Measurements from ENCODE around the gene OPN3. TPM values are rescaled to one million over a fixed set of nuclear protein-coding genes. Genes with fewer than 3 reads are reported as not detected.

Gene OPN3
- polyA plus RNA-seq, 1 donor from 2014 or later, result 2.7 TPM

DNA sequence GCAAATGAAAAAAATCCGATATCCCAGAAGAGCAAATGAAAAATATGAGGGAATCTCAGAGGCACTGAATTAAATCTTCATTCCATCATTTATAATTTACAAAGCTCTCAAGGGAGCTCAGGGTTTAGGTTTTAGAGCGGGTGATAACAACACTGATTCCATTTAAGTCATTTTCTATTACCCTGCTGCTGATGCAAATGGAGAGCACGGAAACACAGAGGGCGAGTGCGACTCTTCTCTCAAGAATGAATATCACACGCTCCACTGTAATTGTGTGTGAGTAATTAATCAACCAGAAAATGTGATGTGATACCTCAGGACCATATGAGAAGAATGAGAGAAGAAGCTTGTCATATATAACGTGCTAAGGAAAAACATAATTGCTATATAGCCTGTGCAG is 22.7 kb downstream of the OPN3 start:
- Histone ChIP-seq H3F3A (ENCODE audit: insufficient read depth, low read length, poor library complexity, severe bottlenecking) (no peaks in the 10 kb centered on the region), H3K9me3 (ENCODE audit: low read length) (no peaks in the 10 kb centered on the region), H3K4me3 (ENCODE audit: low read length) (no peak overlapping the region), H3K27me3 (ENCODE audit: insufficient read depth, low read depth, low read length) (no peaks in the 10 kb centered on the region), H3K4me2 (ENCODE audit: low read length) (no peak overlapping the region), H3K27ac (ENCODE audit: low read length) (no peak overlapping the region), H3K9ac (ENCODE audit: low read length) (no peak overlapping the region), H3K79me2 (replicated peaks; ENCODE audit: insufficient read depth, low read length) (no peaks in the 10 kb centered on the region), H3K36me3 (ENCODE audit: insufficient read depth, low read length) (no peaks in the 10 kb centered on the region), H4K20me1 (ENCODE audit: insufficient read depth) (no peaks in the 10 kb centered on the region), H2AFZ (ENCODE audit: low read depth, low read length) (no peak overlapping the region), H3K9me2 (ENCODE audit: insufficient read depth, low read length) (no peaks in the 10 kb centered on the region)
- no peak for TF ChIP-seq SMC3 (conservative IDR thresholded peaks at IDR 0.05; ENCODE audit: poor library complexity)
- TF ChIP-seq, protein P1, sequence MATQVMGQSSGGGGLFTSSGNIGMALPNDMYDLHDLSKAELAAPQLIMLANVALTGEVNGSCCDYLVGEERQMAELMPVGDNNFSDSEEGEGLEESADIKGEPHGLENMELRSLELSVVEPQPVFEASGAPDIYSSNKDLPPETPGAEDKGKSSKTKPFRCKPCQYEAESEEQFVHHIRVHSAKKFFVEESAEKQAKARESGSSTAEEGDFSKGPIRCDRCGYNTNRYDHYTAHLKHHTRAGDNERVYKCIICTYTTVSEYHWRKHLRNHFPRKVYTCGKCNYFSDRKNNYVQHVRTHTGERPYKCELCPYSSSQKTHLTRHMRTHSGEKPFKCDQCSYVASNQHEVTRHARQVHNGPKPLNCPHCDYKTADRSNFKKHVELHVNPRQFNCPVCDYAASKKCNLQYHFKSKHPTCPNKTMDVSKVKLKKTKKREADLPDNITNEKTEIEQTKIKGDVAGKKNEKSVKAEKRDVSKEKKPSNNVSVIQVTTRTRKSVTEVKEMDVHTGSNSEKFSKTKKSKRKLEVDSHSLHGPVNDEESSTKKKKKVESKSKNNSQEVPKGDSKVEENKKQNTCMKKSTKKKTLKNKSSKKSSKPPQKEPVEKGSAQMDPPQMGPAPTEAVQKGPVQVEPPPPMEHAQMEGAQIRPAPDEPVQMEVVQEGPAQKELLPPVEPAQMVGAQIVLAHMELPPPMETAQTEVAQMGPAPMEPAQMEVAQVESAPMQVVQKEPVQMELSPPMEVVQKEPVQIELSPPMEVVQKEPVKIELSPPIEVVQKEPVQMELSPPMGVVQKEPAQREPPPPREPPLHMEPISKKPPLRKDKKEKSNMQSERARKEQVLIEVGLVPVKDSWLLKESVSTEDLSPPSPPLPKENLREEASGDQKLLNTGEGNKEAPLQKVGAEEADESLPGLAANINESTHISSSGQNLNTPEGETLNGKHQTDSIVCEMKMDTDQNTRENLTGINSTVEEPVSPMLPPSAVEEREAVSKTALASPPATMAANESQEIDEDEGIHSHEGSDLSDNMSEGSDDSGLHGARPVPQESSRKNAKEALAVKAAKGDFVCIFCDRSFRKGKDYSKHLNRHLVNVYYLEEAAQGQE (IDR thresholded peaks at IDR 0.05; ENCODE audit: borderline replicate concordance), result no peak
- no peak for TF ChIP-seq TAF1 (IDR thresholded peaks at IDR 0.05; ENCODE audit: low read depth)
- no peak for TF ChIP-seq EZH2 (IDR thresholded peaks at IDR 0.05; ENCODE audit: borderline replicate concordance, insufficient read depth, low read length, poor library complexity, severe bottlenecking)
- TF ChIP-seq, protein P2, sequence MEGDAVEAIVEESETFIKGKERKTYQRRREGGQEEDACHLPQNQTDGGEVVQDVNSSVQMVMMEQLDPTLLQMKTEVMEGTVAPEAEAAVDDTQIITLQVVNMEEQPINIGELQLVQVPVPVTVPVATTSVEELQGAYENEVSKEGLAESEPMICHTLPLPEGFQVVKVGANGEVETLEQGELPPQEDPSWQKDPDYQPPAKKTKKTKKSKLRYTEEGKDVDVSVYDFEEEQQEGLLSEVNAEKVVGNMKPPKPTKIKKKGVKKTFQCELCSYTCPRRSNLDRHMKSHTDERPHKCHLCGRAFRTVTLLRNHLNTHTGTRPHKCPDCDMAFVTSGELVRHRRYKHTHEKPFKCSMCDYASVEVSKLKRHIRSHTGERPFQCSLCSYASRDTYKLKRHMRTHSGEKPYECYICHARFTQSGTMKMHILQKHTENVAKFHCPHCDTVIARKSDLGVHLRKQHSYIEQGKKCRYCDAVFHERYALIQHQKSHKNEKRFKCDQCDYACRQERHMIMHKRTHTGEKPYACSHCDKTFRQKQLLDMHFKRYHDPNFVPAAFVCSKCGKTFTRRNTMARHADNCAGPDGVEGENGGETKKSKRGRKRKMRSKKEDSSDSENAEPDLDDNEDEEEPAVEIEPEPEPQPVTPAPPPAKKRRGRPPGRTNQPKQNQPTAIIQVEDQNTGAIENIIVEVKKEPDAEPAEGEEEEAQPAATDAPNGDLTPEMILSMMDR (IDR thresholded peaks at IDR 0.05; ENCODE audit: poor library complexity, severe bottlenecking), result no peak
- no peak for TF ChIP-seq EP300 (conservative IDR thresholded peaks at IDR 0.05; ENCODE audit: poor library complexity, severe bottlenecking)
- no peak for TF ChIP-seq POLR2AphosphoS5 (IDR thresholded peaks at IDR 0.05)
- TF ChIP-seq MXI1 (conservative IDR thresholded peaks at IDR 0.05; ENCODE audit: poor library complexity, severe bottlenecking), result no peak
- TF ChIP-seq RAD21 (conservative IDR thresholded peaks at IDR 0.05), result no peak

DNA sequence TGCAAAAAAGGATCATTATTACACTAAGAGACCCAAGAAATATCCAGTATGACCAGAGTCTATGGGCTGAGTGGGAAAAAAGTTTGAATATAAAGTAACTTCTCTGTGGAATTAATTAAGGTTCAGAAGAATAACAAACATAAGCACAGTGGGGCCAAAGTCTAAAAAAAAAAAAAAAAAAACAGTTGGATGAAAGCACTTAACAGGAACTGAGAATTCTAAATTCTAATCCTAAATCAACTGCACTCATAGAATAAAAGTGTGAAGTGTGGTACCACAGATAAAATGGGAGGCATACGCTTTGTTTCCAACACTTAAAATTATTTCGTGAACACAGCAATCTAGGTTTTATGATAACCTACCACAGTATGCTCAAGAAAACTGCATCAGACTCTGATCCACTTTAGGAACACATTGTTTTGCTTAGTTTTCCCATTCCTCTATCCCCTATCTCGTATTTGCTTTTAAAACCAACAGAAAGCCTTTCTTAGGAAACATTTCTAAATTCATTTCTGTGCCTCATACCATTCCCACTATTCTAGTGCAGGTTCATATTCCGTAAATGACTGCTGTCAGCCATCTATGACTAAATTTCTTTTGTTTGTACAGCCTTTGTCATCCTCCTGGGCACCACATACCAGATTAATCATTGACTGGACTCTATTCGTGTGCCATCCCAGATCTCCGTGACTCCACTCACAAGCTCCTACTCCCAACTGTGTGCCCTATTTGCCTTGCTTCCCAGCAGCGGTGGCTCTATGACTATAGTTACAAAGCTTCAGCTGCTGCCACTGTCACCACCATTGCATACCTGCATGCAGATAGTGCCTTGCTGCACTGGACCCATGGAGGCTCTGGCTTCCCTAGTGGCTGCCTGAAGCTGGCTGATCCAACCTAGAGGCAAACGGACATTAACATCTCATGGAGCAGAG is 24.9 kb downstream of the OPN3 start:
- Histone ChIP-seq H3F3A (ENCODE audit: insufficient read depth, low read length, poor library complexity, severe bottlenecking) (no peaks in the 10 kb centered on the region), H3K9ac (ENCODE audit: low read length) (no peak overlapping the region), H3K27me3 (ENCODE audit: insufficient read depth, low read depth, low read length) (no peaks in the 10 kb centered on the region), H3K9me3 (ENCODE audit: low read length) (no peaks in the 10 kb centered on the region), H3K4me3 (ENCODE audit: low read length) (no peak overlapping the region), H3K36me3 (ENCODE audit: insufficient read depth, low read length) (no peaks in the 10 kb centered on the region), H3K4me2 (ENCODE audit: low read length) (no peak overlapping the region), H2AFZ (ENCODE audit: low read depth, low read length) (no peak overlapping the region), H4K20me1 (ENCODE audit: insufficient read depth) (no peaks in the 10 kb centered on the region), H3K9me2 (ENCODE audit: insufficient read depth, low read length) (no peaks in the 10 kb centered on the region), H3K79me2 (replicated peaks; ENCODE audit: insufficient read depth, low read length) (no peaks in the 10 kb centered on the region), H3K27ac (ENCODE audit: low read length) (no peak overlapping the region)
- TF ChIP-seq SMC3 (conservative IDR thresholded peaks at IDR 0.05; ENCODE audit: poor library complexity), result no peak
- no peak for TF ChIP-seq TAF1 (IDR thresholded peaks at IDR 0.05; ENCODE audit: low read depth)
- TF ChIP-seq RAD21 (conservative IDR thresholded peaks at IDR 0.05), result no peak

Measured in neural cell (in vitro differentiated cells).